ENCODE data around the gene OR10A2.

DNA sequence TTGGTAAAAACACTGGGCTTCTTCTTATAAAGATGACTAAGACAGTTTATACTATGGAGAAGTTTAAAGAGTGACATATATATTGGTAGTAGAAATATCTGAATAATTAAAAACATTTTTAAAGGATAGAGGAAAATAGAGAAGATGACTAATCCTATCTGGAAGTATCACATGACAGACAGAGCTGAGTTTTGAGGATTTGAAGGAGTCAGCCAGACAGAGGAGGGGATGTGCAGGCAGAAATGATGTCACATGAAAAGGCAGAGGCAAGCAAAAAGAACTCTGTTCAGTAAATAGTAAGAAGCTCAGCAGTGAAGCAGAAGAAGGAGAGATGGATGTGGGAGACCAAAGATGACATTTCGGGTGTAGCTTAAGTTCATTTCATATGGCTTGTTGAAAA, 1.6 kb downstream of the OR10A2 start:
- TF ChIP-seq EP300 (IDR thresholded peaks at IDR 0.05) (no peak), POLR2A (IDR thresholded peaks at IDR 0.05) (no peak)
- TF ChIP-seq, protein P1, sequence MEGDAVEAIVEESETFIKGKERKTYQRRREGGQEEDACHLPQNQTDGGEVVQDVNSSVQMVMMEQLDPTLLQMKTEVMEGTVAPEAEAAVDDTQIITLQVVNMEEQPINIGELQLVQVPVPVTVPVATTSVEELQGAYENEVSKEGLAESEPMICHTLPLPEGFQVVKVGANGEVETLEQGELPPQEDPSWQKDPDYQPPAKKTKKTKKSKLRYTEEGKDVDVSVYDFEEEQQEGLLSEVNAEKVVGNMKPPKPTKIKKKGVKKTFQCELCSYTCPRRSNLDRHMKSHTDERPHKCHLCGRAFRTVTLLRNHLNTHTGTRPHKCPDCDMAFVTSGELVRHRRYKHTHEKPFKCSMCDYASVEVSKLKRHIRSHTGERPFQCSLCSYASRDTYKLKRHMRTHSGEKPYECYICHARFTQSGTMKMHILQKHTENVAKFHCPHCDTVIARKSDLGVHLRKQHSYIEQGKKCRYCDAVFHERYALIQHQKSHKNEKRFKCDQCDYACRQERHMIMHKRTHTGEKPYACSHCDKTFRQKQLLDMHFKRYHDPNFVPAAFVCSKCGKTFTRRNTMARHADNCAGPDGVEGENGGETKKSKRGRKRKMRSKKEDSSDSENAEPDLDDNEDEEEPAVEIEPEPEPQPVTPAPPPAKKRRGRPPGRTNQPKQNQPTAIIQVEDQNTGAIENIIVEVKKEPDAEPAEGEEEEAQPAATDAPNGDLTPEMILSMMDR (IDR thresholded peaks at IDR 0.05): no peak

Data from ovary (tissue), 3 donors.